HPDE6-E6E7 (cell line): ENCODE results near the gene HDLBP.

Experiments used
- DNase-seq: peaks from one replicate; pipeline ENCODE4 v3.0.0; 2011; ENCODE audit warnings: missing footprints; ENCODE audit errors: extremely low spot score

Gene HDLBP

GRCh38 chr2:241249654-241250053 is 65.8 kb downstream of the HDLBP start:
- DNase-seq, result no peak

GRCh38 chr2:241248897-241249296 is 66.6 kb downstream of the HDLBP start:
- no peak for DNase-seq

- no peak for DNase-seq
Observed at GRCh38 chr2:241248289-241248688, 67.2 kb downstream of the HDLBP start.

- DNase-seq, result no peak
Observed at GRCh38 chr2:241244368-241244767, 71.1 kb downstream of the HDLBP start.

GRCh38 chr2:241242306-241242705 is 73.2 kb downstream of the HDLBP start:
- DNase-seq, result no peak

- DNase-seq, result no peak
Observed at GRCh38 chr2:241241669-241242068, 73.8 kb downstream of the HDLBP start.

- DNase-seq, result no peak
Observed at GRCh38 chr2:241240320-241241004, 75.0 kb downstream of the HDLBP start.

GRCh38 chr2:241239552-241240202 is 75.8 kb downstream of the HDLBP start:
- DNase-seq, result no peak

GRCh38 chr2:241238693-241239198 is 76.7 kb downstream of the HDLBP start:
- no peak for DNase-seq

- DNase-seq, result no peak
Observed at GRCh38 chr2:241237949-241238371, 77.5 kb downstream of the HDLBP start.

- no peak for DNase-seq
Observed at GRCh38 chr2:241237047-241237446, 78.4 kb downstream of the HDLBP start.

GRCh38 chr2:241235859-241236593 is 79.4 kb downstream of the HDLBP start:
- no peak for DNase-seq

GRCh38 chr2:241234962-241235740 is 80.3 kb downstream of the HDLBP start:
- no peak for DNase-seq

- no peak for DNase-seq
Observed at GRCh38 chr2:241234066-241234790, 81.2 kb downstream of the HDLBP start.

GRCh38 chr2:241232736-241233575 is 82.5 kb downstream of the HDLBP start:
- DNase-seq, result no peak

GRCh38 chr2:241230435-241230834 is 85.0 kb downstream of the HDLBP start:
- no peak for DNase-seq

- DNase-seq, result no peak
Observed at GRCh38 chr2:241229563-241230401, 85.7 kb downstream of the HDLBP start.

GRCh38 chr2:241228860-241229516 is 86.5 kb downstream of the HDLBP start:
- DNase-seq, result no peak
